ENCODE data around the gene KDM4E. TPM values are rescaled to one million over a fixed set of nuclear protein-coding genes. Genes with fewer than 3 reads are reported as not detected.

Gene KDM4E
- total RNA-seq: not detected in 2 replicates

DNA sequence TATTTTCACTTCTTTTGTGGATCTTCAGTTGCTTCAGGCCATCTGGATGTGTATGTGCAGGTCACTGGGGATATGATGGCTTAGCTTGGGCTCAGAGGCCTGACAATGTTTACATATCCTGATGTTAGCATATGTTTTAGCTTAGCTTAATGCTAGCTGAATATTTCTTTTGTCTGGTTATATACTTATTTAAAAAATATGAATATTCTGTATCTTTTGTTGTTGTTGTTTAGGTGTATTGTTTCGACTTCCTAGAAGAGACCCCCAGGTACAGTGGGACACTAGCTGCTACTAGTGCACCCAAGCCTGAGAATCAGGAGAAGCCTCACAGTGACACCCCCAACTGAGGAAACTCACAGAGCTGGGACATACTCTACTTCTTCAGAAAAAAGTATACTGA lies at the start of gene KDM4E:
Gene KDM4E, plus strand, starts transcription at position 301 of the 400 bp plus-strand sequence. CDS start 300 bp downstream, outside the sequence.

DNA sequence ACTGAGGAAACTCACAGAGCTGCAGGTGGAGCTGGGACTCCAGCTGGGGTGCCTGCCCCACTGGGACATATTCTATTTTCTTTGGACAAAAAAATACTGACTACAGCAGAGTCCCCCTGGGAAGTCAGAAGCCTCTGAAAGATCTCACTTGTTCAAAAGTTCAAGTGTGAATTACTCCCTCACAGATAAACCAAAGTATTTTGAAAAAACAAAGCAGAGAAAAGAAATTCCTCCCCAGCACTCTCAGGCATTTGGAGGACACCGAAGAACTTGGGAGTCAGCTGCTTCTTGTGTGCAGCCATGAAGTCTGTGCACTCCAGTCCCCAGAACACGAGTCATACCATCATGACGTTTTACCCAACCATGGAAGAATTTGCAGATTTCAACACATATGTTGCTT lies 24.1 kb downstream of the KDM4E start, which contains the start of gene KDM4F:
Gene KDM4F, plus strand, starts transcription at position 301 of the 400 bp plus-strand sequence.

DNA sequence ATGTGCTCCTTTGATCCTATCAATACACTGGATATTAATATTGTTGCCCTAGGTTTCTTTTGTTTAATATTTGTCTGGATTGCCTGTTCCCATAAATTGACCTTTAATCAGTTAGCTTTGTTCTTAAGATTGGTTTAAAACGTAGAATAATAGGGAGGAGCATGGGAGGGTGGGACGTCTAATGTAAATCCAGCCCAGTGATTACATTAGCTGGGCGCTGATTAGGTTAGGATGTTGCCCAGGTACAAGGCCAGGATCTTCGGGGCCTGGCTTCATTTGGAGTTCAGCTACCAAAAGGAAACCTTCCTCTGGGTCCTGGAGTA lies 41.6 kb downstream of the KDM4E start, which contains the start of gene SRSF8:
Gene SRSF8, plus strand, starts transcription at position 204 of the 323 bp plus-strand sequence. CDS start 308 bp downstream, outside the sequence.

Other genes with a start within 250 kb of the KDM4E start
- gene CWC15, start 51.7 kb upstream of the KDM4E start, total RNA-seq: 36.6 and 43.3 TPM in 2 replicates
- gene KDM4D, start 51.5 kb upstream of the KDM4E start, total RNA-seq: 1.1 and 1.3 TPM in 2 replicates
- not detected in 2 replicates for gene KDM4F, start 24.2 kb downstream of the KDM4E start, total RNA-seq
- gene SRSF8, start 41.7 kb downstream of the KDM4E start, total RNA-seq: 22.2 and 31.0 TPM in 2 replicates
- gene ENDOD1, start 64.6 kb downstream of the KDM4E start, total RNA-seq: 29.7 and 31.7 TPM in 2 replicates
- gene SESN3, start 205.9 kb downstream of the KDM4E start, total RNA-seq: 46.4 and 68.6 TPM in 2 replicates